Measurements from ENCODE around the gene OSGIN1. TPM values are rescaled to one million over a fixed set of nuclear protein-coding genes. Genes with fewer than 3 reads are reported as not detected.

OSGIN1 gene
- total RNA-seq, 2 donors from 2014 or later: 4.4 to 9.4 TPM

DNA sequence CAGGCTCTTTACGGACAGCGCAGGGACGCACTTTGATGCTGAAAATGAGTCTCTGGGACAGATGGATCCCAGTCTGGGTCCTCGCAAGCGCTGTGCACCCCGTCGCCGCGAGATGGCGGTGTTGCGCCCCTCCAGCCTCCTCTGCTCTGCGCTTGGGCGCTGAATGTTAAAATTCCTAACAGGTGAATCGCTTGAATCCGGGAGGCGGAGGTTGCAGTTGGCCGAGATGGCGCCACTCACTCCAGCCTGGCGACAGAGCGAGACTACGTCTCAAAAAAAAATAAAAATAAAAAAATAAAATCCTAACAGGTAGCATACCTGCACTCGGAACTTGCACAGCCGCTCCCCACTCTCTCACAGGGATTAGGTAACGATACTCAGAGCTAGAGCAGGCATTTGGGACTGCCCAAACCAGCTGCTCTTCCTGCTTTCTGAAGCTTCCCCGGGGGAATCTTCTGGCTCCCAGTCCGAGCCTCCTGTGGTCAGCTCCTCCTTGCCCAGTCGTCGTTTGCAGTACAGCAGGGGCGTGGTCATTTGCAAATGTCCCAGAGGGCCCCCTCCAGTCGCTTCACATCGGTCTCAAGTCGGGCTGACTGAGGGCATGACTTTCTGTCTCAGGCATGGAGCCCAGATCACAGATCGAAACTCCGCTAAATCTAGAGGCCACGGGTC lies 26.2 kb upstream of the OSGIN1 start:
- Histone ChIP-seq H3K4me3 (peak overlapping the region in 1 of 2 donors; percentile 28), H3K27ac (peak overlapping the region; percentile 59 to 74), H3K36me3 (no peaks in the 10 kb centered on the region), H3K27me3 (replicated peaks; ENCODE audit: insufficient read depth) (no peaks in the 10 kb centered on the region), H3K9me3 (no peaks in the 10 kb centered on the region), H3K4me1 (replicated peaks) (no peaks in the 10 kb centered on the region)
- WGBS: 13% methylated on average over 34 of the region's 35 CpGs
- no peak for TF ChIP-seq POLR2A (IDR thresholded peaks at IDR 0.05)
- TF ChIP-seq, protein P1, sequence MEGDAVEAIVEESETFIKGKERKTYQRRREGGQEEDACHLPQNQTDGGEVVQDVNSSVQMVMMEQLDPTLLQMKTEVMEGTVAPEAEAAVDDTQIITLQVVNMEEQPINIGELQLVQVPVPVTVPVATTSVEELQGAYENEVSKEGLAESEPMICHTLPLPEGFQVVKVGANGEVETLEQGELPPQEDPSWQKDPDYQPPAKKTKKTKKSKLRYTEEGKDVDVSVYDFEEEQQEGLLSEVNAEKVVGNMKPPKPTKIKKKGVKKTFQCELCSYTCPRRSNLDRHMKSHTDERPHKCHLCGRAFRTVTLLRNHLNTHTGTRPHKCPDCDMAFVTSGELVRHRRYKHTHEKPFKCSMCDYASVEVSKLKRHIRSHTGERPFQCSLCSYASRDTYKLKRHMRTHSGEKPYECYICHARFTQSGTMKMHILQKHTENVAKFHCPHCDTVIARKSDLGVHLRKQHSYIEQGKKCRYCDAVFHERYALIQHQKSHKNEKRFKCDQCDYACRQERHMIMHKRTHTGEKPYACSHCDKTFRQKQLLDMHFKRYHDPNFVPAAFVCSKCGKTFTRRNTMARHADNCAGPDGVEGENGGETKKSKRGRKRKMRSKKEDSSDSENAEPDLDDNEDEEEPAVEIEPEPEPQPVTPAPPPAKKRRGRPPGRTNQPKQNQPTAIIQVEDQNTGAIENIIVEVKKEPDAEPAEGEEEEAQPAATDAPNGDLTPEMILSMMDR (IDR thresholded peaks at IDR 0.05): peak; percentile 87 to 96 (median 90)
- peak; percentile 77 for TF ChIP-seq POLR2AphosphoS5 (IDR thresholded peaks at IDR 0.05)
- intact Hi-C loops (cut with DNase I): no loop called here
- DNase-seq (ENCODE audit: low spot score): peak; percentile 80

DNA sequence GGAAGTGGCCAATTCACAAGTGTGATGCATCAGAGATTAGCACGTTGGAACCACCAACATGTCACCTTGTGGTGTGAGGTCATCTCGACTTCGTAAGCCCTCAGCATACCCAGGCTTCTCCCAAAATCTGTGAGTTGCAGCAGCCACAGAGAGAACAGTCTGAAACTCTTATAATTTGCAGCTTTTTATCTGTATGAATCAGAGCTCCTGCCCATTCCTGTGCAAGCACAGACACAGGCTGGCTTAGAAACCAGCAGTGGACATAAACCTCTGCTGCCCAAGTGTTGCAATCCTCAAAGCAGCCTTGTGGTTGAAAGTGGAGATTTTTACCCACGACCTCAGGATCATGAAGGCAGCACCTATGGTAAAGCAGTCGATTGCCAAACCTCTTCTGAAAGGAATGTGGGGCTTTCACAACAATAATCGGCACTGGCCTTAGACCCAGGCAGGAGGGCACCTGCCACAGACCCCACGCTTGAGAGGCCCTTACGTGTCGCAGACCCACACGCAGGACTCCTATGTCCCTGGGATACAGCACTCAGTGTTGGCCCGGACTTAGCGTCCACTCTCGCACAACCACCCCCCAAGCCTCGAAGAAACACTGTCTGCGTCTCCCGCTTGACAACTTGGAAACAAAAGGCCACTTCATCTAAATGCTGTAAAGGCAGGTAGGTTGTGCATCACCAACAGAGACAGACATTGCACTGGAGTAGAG lies 24.5 kb upstream of the OSGIN1 start:
- no peak for DNase-seq (ENCODE audit: low spot score)
- Histone ChIP-seq H3K9me3 (no peaks in the 10 kb centered on the region), H3K4me1 (replicated peaks) (no peaks in the 10 kb centered on the region), H3K36me3 (no peaks in the 10 kb centered on the region), H3K27me3 (replicated peaks; ENCODE audit: insufficient read depth) (no peaks in the 10 kb centered on the region), H3K27ac (no peak overlapping the region), H3K4me3 (no peak overlapping the region)
- TF ChIP-seq POLR2A (IDR thresholded peaks at IDR 0.05) (no peak), POLR2AphosphoS5 (IDR thresholded peaks at IDR 0.05) (no peak)
- TF ChIP-seq, protein P1 (IDR thresholded peaks at IDR 0.05): no peak
- intact Hi-C loops (cut with DNase I): no loop called here
- WGBS: 87% methylated on average over 16 of the region's 16 CpGs

DNA sequence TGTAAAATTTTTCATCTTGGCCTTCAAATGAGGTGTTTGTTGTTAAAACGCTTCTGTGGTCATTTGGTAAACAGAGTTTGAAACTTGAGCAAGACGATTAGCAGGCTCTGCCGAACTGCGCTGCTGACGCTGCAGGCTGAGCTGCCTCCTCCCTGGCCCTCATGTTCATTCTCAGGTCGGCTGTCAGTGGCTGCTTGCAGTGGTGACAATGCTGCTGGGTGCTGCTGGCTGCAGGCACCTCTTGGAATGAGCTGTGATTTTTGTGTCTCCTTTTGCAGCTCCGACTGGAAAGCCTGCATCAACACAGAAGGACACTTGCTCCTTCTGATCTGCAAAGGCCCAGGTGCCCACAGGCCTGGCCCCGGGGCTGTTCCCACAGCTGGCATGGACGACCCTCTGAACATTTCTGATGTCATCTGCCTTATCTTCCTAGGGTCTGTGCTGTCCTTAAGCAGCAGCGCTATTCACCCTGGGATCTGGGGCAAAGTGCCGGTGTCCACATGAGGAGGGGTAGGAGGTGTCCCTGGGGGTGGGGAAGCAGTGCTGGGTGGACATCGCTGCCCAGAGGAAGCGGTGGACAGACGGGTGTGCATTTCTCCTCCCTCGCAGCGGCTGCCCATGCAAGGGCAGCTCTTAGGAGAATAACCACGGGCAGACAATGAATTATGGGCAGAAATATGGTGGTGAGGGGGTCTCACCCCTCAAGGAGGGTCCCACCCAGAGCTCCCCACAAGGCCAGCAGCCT lies 23.1 kb upstream of the OSGIN1 start:
- intact Hi-C loops (cut with DNase I): no loop called here
- TF ChIP-seq POLR2AphosphoS5 (IDR thresholded peaks at IDR 0.05): no peak
- TF ChIP-seq, protein P1 (IDR thresholded peaks at IDR 0.05): no peak
- TF ChIP-seq POLR2A (IDR thresholded peaks at IDR 0.05): no peak
- no peak for DNase-seq (ENCODE audit: low spot score)
- Histone ChIP-seq H3K36me3 (no peaks in the 10 kb centered on the region), H3K27me3 (replicated peaks; ENCODE audit: insufficient read depth) (no peaks in the 10 kb centered on the region), H3K27ac (no peak overlapping the region), H3K4me1 (replicated peaks) (no peaks in the 10 kb centered on the region), H3K4me3 (no peak overlapping the region), H3K9me3 (no peaks in the 10 kb centered on the region)
- 81% methylated on average over 17 of the region's 17 CpGs for WGBS

DNA sequence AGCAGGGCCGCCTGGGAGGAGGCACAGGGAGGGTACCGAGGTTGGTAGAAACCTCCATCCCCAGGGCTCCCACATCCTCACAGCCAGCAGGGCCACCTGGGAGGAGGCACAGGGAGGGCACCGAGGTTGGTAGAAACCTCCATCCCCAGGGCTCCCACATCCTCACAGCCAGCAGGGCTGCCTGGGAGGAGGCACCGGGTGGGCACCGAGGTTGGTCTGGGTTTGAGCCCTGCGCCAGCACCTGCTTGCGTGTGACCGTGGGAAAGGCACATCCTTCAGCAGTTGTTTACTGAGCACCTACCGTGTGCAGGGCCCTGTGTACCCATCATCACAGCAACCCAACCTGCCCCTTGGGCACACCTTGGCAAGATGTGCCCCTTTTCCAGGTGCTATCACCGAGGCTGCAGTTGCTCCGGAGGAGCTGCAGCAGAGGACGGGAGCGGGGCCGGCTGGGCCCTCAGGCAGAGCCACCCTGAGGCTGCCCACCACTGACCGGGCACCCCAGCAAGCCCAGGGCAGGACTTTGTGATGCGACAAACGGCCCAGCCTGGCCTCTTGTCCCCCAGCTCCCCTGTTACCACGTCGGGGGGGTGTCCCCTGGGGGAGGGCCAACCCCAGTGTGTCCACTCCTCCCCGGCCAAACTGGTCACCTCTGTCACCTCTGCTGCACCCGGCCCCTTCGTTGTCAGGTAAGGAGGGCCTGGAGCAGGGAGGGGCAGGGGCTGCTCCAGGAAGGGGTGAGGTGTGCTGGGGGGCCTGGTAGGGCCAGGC lies 22.1 kb upstream of the OSGIN1 start:
- intact Hi-C loops (cut with DNase I): no loop called here
- TF ChIP-seq POLR2A (IDR thresholded peaks at IDR 0.05) (no peak), POLR2AphosphoS5 (IDR thresholded peaks at IDR 0.05) (no peak)
- TF ChIP-seq, protein P1 (IDR thresholded peaks at IDR 0.05): no peak
- H3K9me3 ChIP-seq: no peaks in the 10 kb centered on the region
- WGBS: 87% methylated on average over 20 of the region's 22 CpGs
- H3K27me3 ChIP-seq (replicated peaks; ENCODE audit: insufficient read depth): no peaks in the 10 kb centered on the region
- no peaks in the 10 kb centered on the region for H3K4me1 ChIP-seq (replicated peaks)
- no peaks in the 10 kb centered on the region for H3K36me3 ChIP-seq
- no peak overlapping the region for H3K27ac ChIP-seq
- no peak overlapping the region for H3K4me3 ChIP-seq
- no peak for DNase-seq (ENCODE audit: low spot score)

Measured in prostate gland (tissue), 2 donors.